Activated naive CD8-positive, alpha-beta T cell treated with anti-CD3 and anti-CD28 coated beads, Interleukin-2, amount 50 U/mL, for 24 hours (primary cell): ENCODE results near the gene MRC1.

Experiments
- ATAC-seq: fragments of 150-1000 bp; cut with Tn5 transposase; one replicate; pipeline ENCODE4 v1.10.0; 2021
- DNase-seq: peaks from one replicate; pipeline ENCODE4 v3.0.0; 2021
- H3K27ac Mint-ChIP-seq: one replicate; pipeline ENCODE4 v1.8.0; 2021; ENCODE audit warnings: mild to moderate bottlenecking, mixed read lengths
- H3K27me3 Mint-ChIP-seq: one replicate; pipeline ENCODE4 v1.8.0; 2021; ENCODE audit warnings: mixed read lengths
- H3K36me3 Mint-ChIP-seq: one replicate; pipeline ENCODE4 v1.8.0; 2021; ENCODE audit warnings: low read depth, mixed read lengths
- H3K4me1 Mint-ChIP-seq: one replicate; pipeline ENCODE4 v1.8.0; 2021; ENCODE audit warnings: mixed read lengths
- H3K4me3 Mint-ChIP-seq: one replicate; pipeline ENCODE4 v1.8.0; 2021; ENCODE audit warnings: mild to moderate bottlenecking, moderate library complexity, mixed read lengths
- H3K9me3 Mint-ChIP-seq: one replicate; pipeline ENCODE4 v1.8.0; 2021; ENCODE audit warnings: mixed read lengths

The MRC1 gene

DNA sequence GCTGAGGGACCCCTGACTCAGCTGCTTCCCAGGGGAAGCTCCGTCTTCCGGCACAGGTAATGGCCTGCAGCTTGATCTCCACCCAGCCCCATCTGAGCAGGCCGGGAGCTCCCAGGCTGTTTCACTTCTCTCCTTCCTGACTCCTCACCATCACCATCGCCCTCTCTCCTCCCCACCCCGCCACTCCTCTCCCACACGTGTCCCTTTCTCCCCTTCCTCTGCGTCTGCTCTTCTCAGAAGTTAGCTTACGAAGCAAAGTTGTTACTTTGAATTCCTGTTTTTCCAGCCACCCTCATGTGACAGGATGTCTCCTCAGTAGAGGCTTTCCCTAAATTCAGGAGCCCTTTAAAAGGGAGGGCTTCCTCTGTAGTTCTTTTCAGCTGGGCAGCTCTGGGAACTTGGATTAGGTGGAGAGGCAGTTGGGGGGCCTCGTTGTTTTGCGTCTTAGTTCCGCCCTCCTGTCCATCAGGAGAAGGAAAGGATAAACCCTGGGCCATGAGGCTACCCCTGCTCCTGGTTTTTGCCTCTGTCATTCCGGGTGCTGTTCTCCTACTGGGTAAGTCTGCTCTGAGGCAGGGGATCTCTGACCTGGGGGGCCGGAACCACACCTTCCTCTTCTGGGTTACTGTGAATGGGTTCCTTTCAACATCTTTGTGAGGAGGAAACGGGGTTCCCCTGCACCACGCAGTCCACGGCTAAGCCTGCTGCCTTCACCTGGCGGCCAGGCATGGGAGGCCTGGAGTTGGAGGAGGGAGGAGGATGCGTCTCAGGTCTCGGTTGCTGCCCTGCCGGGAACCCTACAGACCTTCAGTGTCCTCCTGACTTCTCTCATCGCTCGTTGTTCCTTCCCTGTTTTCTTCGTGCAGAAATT lies at the start of gene MRC1:
Gene MRC1 (plus strand): TSS at position 378 of the 871 bp plus-strand sequence. CDS start 118 bp downstream, at position 496.
- no peak for DNase-seq

DNA sequence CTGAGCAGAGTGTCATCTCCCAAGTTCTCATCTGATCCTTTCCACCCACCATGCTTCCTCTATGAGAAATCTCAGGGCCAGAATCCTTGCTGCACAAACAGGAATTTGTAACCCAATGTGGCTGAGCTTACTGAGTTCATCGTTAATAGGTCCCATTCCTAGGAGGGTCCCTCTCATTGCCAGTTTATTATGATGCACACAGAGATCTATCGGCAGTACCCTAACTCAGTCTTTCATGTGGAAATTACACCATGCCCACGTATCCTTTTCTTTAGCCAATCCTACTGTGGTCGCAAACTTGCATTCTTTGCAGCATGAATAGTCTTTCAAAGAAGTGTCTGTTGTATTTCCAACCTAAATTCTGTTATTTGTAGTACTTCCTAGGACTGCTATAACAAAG lies 45.0 kb upstream of the MRC1 start:
- H3K27me3 Mint-ChIP-seq: peaks cover 4% of the 10 kb centered on the region
- no peak overlapping the region for H3K27ac Mint-ChIP-seq
- H3K4me3 Mint-ChIP-seq: no peak overlapping the region
- no peak for DNase-seq
- H3K4me1 Mint-ChIP-seq: no peaks in the 10 kb centered on the region
- H3K9me3 Mint-ChIP-seq: no peaks in the 10 kb centered on the region
- ATAC-seq: no peak
- no peaks in the 10 kb centered on the region for H3K36me3 Mint-ChIP-seq

More for the DNA sequence above, at the start of gene MRC1:
- Mint-ChIP-seq H3K36me3 (no peaks in the 10 kb centered on the region), H3K27me3 (peaks cover 23% of the 10 kb centered on the region), H3K4me1 (peaks cover 8% of the 10 kb centered on the region), H3K4me3 (no peak within 1 kb of the TSS), H3K9me3 (no peaks in the 10 kb centered on the region), H3K27ac (no peak within 1 kb of the TSS)
- ATAC-seq: no peak

DNA sequence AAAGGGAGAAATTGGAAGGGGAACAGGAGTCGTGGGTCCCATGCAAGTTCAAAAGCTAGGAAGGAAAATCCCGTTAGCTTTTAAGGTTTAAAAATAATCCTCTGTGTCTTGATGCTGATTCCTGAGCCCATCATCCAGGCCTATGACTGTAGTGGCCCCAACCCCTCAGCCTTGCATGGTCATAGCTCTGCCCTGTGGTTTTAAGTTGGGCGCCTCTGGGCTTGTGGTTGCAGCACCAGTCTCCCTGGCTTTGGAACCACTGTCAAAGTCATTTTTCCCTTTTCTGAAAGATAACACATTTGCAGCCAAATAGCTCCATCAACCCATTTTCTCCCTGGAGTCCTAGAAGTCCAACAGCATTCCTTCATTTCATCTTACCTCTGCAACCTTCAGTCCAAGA lies 43.5 kb upstream of the MRC1 start:
- Mint-ChIP-seq H3K4me1 (no peaks in the 10 kb centered on the region), H3K27ac (no peak overlapping the region), H3K9me3 (no peaks in the 10 kb centered on the region), H3K36me3 (no peaks in the 10 kb centered on the region), H3K27me3 (peaks cover 4% of the 10 kb centered on the region), H3K4me3 (no peak overlapping the region)
- ATAC-seq (no peak), DNase-seq (no peak)

DNA sequence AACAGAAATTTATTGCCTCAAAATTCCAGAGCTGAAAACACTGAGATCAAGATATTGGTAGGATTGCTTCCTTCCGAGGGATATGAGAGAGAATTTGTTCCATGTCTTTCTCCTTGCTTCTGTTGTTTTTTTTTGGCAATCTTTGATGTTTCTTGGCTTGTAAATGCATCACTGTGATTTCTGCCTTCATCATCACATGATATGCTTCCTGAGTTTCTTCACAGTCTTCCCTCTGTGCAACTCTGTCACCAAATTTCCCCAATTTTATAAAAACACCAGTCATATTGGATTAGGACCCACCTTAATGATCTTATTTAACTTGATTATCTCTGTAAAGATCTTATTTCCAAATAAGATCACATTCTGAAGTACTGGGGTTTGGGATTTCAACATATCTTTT lies 42.4 kb upstream of the MRC1 start:
- Mint-ChIP-seq H3K4me1 (no peaks in the 10 kb centered on the region), H3K9me3 (no peaks in the 10 kb centered on the region), H3K36me3 (no peaks in the 10 kb centered on the region), H3K4me3 (no peak overlapping the region), H3K27ac (no peak overlapping the region), H3K27me3 (peaks cover 4% of the 10 kb centered on the region)
- no peak for ATAC-seq
- DNase-seq: no peak

DNA sequence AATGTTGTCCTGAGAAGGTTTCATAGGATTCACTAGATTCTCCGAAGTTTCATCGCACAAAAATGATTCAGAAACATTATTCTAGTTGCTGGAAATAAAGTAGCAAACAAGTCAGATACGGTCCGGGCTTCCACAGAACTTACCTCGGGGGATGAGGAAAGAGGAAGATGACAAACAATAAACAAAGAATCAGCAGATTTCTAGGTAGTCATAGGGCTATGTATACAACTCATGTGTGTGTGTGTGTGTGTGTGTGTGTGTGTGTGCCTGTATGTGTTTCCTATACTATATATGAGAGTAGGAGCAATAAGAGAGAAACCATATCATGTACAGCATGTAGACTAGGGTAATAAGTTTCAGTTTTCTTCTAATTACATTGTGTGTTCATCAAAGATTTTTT lies 40.7 kb upstream of the MRC1 start:
- Mint-ChIP-seq H3K4me1 (no peaks in the 10 kb centered on the region), H3K9me3 (no peaks in the 10 kb centered on the region), H3K36me3 (no peaks in the 10 kb centered on the region), H3K4me3 (no peak overlapping the region), H3K27me3 (peaks cover 3% of the 10 kb centered on the region), H3K27ac (no peak overlapping the region)
- no peak for ATAC-seq
- DNase-seq: no peak

DNA sequence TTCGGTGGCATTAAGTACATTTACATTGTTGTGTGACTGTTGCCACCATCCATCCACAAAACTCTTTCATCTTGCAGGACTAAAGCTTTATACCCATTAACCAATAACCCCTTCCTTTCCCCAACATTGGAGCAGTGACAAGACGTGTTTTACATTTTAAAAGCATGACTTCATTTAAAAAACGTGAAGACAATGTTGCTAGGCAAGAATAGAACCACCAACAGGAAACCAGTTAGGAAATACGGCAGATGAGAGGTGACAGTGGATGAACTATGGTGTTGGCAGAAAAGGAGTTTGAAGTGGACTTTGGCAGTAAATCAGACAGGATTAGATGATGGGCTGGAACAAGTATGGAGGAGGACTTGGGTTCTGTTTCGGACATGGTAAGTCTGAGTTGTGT lies 40.2 kb upstream of the MRC1 start:
- Mint-ChIP-seq H3K9me3 (no peaks in the 10 kb centered on the region), H3K4me3 (no peak overlapping the region), H3K36me3 (no peaks in the 10 kb centered on the region), H3K4me1 (no peaks in the 10 kb centered on the region), H3K27ac (no peak overlapping the region), H3K27me3 (peaks cover 3% of the 10 kb centered on the region)
- ATAC-seq: no peak
- DNase-seq: no peak

DNA sequence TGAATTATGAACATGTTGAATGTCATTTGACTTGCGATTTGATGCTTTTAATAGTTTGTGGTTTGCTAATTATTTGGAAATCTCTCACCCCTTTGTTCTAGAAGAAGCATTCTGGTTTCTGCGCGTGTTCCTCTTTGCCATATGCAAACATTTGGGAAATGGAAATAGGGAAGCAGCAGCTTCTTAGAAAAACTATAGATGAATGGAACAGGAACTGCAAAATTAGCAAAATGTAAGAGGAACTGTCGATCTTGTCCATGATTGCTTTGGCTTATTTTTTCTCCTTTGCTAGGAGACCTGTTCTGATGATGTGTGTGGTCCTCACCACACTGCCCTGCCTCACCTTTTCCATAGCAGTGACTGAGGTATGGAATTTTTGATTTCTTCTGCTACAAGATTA lies 38.1 kb upstream of the MRC1 start:
- Mint-ChIP-seq H3K36me3 (no peaks in the 10 kb centered on the region), H3K4me1 (no peaks in the 10 kb centered on the region)

DNA sequence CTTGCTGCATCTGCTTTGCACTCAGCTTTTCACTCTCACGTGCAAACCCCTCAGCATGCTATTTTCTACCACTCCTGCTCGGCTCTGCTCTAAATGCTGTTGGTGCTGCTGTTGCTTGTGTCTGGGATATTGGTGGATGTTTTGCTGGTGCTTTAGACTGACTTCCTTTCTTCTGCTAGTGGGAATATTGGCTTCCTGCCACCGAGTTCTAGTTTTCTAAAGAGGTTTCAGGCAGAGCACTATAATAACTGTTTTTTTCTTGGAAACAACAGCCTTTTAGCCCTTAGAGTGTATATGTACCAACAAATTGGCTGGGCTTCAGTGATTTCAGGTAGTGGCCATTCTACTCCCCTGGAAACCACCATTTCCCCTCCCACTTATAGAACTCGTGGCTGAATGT lies 29.4 kb upstream of the MRC1 start:
- Mint-ChIP-seq H3K9me3 (no peaks in the 10 kb centered on the region), H3K4me1 (peaks cover 4% of the 10 kb centered on the region), H3K27ac (no peak overlapping the region), H3K4me3 (no peak overlapping the region), H3K36me3 (no peaks in the 10 kb centered on the region), H3K27me3 (no peaks in the 10 kb centered on the region)
- ATAC-seq (no peak), DNase-seq (no peak)

More for the DNA sequence above, 38.1 kb upstream of the MRC1 start:
- DNase-seq: no peak
- Mint-ChIP-seq H3K27me3 (no peaks in the 10 kb centered on the region), H3K27ac (no peak overlapping the region), H3K4me3 (no peak overlapping the region), H3K9me3 (no peaks in the 10 kb centered on the region)
- ATAC-seq: no peak

DNA sequence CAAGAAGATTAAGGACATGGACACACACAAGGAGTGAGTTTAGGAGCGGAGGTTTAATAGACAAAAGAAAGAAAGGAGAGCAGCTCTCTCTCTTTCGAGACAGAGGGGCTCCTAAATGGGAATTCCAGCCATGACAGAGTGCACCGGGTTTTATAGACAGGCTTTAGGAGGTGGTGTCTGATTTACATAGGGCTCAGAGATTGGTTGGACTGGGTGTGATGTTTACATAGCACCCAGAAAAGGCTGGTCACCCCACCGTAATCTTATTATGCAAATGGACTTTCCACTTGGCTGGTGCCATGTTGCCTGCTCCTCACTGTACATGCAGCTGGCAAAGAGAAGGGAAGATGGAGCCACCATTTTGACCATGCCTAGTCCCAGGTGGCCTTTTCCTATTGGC lies 28.4 kb upstream of the MRC1 start:
- DNase-seq (no peak), ATAC-seq (no peak)
- Mint-ChIP-seq H3K36me3 (no peaks in the 10 kb centered on the region), H3K27ac (no peak overlapping the region), H3K4me1 (peaks cover 4% of the 10 kb centered on the region), H3K27me3 (no peaks in the 10 kb centered on the region), H3K9me3 (no peaks in the 10 kb centered on the region), H3K4me3 (no peak overlapping the region)

DNA sequence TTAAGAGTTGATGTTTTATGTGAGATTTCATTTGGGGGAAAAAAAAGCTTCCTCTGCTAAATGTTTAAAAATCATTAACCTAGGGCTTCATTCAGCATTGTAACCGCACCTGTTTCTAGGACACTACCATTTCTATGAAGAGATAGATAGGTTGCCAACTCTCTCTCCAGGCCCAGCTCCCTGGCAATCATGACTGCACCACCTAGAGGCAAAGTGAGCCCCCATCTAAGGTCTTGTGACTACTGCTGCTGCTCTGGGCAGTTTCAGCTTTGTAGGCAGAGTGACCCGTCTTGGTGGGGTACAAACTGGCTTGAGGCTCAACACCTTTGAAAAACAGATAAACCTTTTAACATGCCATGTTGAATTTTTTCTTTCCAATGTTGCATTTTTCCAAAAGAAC lies 27.3 kb upstream of the MRC1 start:
- no peak for ATAC-seq
- H3K36me3 Mint-ChIP-seq: no peaks in the 10 kb centered on the region
- no peak for DNase-seq
- no peaks in the 10 kb centered on the region for H3K9me3 Mint-ChIP-seq
- no peak overlapping the region for H3K4me3 Mint-ChIP-seq
- H3K27ac Mint-ChIP-seq: no peak overlapping the region
- H3K27me3 Mint-ChIP-seq: no peaks in the 10 kb centered on the region
- H3K4me1 Mint-ChIP-seq: peaks cover 4% of the 10 kb centered on the region

DNA sequence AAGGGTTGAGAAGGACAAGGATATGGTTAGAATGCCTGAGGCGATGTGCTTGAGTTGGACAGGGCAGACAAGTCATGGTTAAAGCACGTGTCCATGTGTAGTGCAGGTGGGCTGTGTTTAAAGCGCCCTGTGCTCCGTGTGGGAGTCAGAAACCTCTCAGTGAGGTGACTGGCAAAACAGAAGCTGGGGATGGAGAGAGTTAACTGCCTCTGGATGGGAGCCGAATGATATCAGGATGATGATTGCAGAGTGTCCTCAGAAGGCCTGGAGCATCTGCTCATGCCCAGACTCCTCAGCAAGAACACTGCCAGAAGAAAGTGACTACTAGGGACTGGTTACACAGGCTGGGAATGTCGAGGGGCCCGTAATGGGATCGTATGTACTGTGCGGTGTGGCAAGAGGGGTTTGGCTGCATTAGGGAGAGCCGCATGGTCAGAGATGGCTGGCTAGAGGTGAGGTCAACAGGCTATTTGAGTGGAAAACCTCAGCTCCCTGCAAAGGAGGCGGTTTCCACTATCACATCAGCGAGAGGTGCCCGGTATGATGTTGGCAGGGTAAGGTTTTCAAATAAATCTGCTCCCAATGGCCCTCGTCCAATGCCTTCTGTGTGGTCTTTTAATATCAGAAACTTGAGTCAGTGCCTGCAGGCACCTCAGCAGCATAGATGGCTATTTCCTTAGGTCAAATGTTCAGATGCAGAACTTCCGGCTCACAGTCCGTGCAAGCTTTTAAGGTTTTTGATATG lies 26.1 kb upstream of the MRC1 start:
- H3K4me3 Mint-ChIP-seq: no peak overlapping the region
- H3K27me3 Mint-ChIP-seq: no peaks in the 10 kb centered on the region
- H3K9me3 Mint-ChIP-seq: no peaks in the 10 kb centered on the region
- DNase-seq: no peak
- ATAC-seq: no peak
- H3K36me3 Mint-ChIP-seq: no peaks in the 10 kb centered on the region
- H3K4me1 Mint-ChIP-seq: peaks cover 4% of the 10 kb centered on the region
- no peak overlapping the region for H3K27ac Mint-ChIP-seq

DNA sequence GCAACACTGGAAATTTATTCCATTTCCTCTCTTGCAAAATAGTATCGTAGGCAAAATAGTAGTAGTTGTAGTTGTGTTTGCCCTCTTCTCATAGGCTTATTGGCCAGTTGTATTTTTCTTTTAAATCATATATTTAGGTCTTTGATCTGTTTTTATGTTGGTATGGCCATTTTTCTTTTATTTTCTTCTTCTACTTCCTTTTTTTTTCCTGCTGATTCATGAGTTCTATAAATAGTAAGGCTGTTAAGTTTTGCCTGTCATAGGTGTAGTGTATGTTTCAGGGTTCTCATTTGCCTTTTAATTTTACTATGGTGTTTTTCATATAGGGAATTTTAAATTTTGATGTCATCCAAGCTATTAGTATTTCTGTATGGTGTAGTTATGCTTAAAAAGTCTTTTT lies 25.4 kb upstream of the MRC1 start:
- DNase-seq: no peak
- no peaks in the 10 kb centered on the region for H3K9me3 Mint-ChIP-seq
- H3K27me3 Mint-ChIP-seq: no peaks in the 10 kb centered on the region
- no peak overlapping the region for H3K27ac Mint-ChIP-seq
- no peak overlapping the region for H3K4me3 Mint-ChIP-seq
- peaks cover 4% of the 10 kb centered on the region for H3K4me1 Mint-ChIP-seq
- ATAC-seq: no peak
- H3K36me3 Mint-ChIP-seq: no peaks in the 10 kb centered on the region

DNA sequence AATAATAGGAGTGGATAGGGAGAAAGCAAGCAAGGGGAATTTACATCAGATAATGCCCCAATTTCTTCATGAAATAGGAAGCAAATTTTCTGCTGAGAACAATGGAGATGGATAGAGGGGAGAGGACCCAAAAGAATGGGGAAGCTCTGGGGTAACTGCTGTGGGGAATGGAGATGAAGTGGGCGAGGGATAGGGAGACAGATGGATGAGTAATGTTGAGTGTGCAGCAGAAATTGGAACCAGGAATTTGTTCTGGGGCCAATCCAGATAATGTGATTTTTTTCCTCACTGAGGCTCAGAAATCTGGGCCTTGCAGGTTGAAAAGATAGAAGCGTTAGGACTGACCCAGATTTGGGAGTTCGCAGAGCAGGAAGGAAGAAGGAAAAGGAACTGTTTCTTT lies 24.5 kb upstream of the MRC1 start:
- no peak overlapping the region for H3K27ac Mint-ChIP-seq
- H3K9me3 Mint-ChIP-seq: no peaks in the 10 kb centered on the region
- no peaks in the 10 kb centered on the region for H3K27me3 Mint-ChIP-seq
- peaks cover 4% of the 10 kb centered on the region for H3K4me1 Mint-ChIP-seq
- ATAC-seq (no peak), DNase-seq (no peak)
- no peak overlapping the region for H3K4me3 Mint-ChIP-seq
- no peaks in the 10 kb centered on the region for H3K36me3 Mint-ChIP-seq

DNA sequence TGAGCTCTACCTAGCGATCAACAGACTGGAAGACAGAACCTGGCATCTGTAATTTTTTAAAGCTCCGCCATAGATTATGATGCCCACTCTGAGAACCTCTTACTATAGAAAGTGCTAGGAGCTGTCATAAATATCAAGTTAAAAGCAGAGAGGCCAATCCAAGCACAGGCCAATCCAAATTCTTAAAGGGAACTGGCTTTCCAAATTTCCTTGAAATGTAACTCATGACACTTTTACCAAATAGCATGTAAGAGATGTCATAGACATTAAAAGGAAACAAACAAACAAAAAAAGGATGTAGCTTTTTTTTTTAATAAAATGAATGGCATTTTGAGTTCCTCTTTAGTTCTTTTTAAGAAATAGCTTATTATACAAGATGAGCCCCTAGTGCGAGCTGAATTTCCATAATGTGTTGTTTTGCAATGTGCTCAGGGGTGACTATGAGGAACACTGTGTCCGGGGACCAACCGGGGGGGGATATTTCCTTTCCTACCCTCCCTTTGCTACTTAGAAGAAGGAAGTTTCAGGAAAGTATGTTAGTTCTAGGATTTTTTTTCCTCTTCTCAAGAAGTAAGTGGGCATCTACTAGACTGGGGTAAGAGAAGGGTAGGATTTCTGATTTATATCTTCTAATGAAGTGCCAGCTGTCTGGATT lies 23.7 kb upstream of the MRC1 start:
- H3K27ac Mint-ChIP-seq: no peak overlapping the region
- H3K36me3 Mint-ChIP-seq: no peaks in the 10 kb centered on the region
- no peaks in the 10 kb centered on the region for H3K9me3 Mint-ChIP-seq
- no peaks in the 10 kb centered on the region for H3K27me3 Mint-ChIP-seq
- peaks cover 4% of the 10 kb centered on the region for H3K4me1 Mint-ChIP-seq
- H3K4me3 Mint-ChIP-seq: no peak overlapping the region
- DNase-seq (no peak), ATAC-seq (no peak)
